ENCODE data around the gene SLC26A8. TPM values are rescaled to one million over a fixed set of nuclear protein-coding genes. Genes with fewer than 3 reads are reported as not detected.

SLC26A8 gene
- total RNA-seq, 1 donor from 2014 or later, result not detected

DNA sequence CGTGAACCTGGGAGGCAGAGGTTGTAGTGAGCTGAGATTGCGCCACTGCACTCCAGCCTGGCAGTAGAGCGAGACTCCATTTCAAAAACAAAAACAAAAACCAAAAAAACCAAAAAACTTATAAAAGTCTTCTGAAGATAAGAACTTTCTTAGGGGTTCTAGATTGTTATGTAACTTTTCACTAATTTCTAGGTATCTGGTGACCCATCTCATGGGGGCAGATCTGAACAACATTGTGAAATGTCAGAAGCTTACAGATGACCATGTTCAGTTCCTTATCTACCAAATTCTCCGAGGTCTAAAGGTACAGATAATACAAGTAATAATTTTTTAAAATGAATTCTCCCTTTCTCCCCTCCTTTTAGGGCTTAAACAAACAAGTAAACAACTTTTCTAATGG, 48.2 kb upstream of the SLC26A8 start:
- H3K4me3 ChIP-seq (ENCODE audit: insufficient read depth, low read depth, low read length), result no peak overlapping the region
- no peak for TF ChIP-seq EZH2 (IDR thresholded peaks at IDR 0.05; ENCODE audit: insufficient read depth, low read length)
- TF ChIP-seq, protein P1, sequence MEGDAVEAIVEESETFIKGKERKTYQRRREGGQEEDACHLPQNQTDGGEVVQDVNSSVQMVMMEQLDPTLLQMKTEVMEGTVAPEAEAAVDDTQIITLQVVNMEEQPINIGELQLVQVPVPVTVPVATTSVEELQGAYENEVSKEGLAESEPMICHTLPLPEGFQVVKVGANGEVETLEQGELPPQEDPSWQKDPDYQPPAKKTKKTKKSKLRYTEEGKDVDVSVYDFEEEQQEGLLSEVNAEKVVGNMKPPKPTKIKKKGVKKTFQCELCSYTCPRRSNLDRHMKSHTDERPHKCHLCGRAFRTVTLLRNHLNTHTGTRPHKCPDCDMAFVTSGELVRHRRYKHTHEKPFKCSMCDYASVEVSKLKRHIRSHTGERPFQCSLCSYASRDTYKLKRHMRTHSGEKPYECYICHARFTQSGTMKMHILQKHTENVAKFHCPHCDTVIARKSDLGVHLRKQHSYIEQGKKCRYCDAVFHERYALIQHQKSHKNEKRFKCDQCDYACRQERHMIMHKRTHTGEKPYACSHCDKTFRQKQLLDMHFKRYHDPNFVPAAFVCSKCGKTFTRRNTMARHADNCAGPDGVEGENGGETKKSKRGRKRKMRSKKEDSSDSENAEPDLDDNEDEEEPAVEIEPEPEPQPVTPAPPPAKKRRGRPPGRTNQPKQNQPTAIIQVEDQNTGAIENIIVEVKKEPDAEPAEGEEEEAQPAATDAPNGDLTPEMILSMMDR (IDR thresholded peaks at IDR 0.05; ENCODE audit: insufficient read depth, low read depth, low read length), result no peak
- no peak overlapping the region for H3K4me2 ChIP-seq (ENCODE audit: low read length)
- Mint-ChIP-seq H3K9me3 (ENCODE audit: unreplicated experiment) (no peaks in the 10 kb centered on the region), H3K27ac (ENCODE audit: unreplicated experiment) (no peak overlapping the region), H3K4me3 (ENCODE audit: unreplicated experiment) (no peak overlapping the region), H3K4me1 (ENCODE audit: low read depth, unreplicated experiment) (peaks cover 3% of the 10 kb centered on the region), H3K36me3 (ENCODE audit: low read depth, unreplicated experiment) (peaks cover 8% of the 10 kb centered on the region), H3K27me3 (ENCODE audit: low read depth, unreplicated experiment) (no peaks in the 10 kb centered on the region)
- H3K4me1 ChIP-seq (ENCODE audit: insufficient read depth, low read length), result no peaks in the 10 kb centered on the region
- H3K36me3 ChIP-seq (ENCODE audit: insufficient read depth, low read length), result peaks cover 5% of the 10 kb centered on the region
- DNase-seq (ENCODE audit: low read depth) (no peak), FAIRE-seq (no peak)
- H3K9me3 ChIP-seq (ENCODE audit: insufficient read depth, low read depth, low read length), result no peaks in the 10 kb centered on the region
- no peak overlapping the region for H3K9ac ChIP-seq (ENCODE audit: low read length)
- peaks cover 43% of the 10 kb centered on the region for H3K79me2 ChIP-seq (ENCODE audit: insufficient read depth, low read length)
- no peaks in the 10 kb centered on the region for H3K27me3 ChIP-seq (ENCODE audit: insufficient read depth, low read length)
- H2AFZ ChIP-seq (ENCODE audit: low read depth, low read length), result no peak overlapping the region
- peaks cover 57% of the 10 kb centered on the region for H4K20me1 ChIP-seq (ENCODE audit: insufficient read depth, low read length)
- no peak overlapping the region for H3K27ac ChIP-seq (ENCODE audit: low read depth, low read length)

DNA sequence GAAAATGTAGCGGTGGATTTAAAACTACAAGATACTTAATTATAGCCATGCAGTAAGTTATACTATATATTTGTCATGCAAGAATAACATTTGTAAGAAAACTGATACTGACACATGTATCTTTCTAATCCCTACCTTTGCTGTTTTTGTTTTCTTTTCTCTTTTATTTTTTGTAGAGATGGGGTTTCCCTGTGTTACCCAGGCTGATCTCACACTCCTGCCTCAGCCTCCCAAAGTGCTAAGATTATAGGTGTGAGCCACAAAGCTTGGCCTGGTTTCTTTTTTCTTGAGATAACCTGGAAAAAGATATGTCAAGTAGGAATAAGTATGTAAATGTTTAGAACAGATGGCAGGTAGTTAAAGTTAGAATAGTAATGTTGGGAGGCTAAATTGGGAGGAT, 47.3 kb upstream of the SLC26A8 start:
- FAIRE-seq (no peak), DNase-seq (ENCODE audit: low read depth) (no peak)
- H3K4me3 Mint-ChIP-seq (ENCODE audit: unreplicated experiment), result no peak overlapping the region
- H3K4me2 ChIP-seq (ENCODE audit: low read length), result no peak overlapping the region
- peaks cover 8% of the 10 kb centered on the region for H3K4me1 Mint-ChIP-seq (ENCODE audit: low read depth, unreplicated experiment)
- H3K27ac Mint-ChIP-seq (ENCODE audit: unreplicated experiment), result no peak overlapping the region
- H3K4me1 ChIP-seq (ENCODE audit: insufficient read depth, low read length), result no peaks in the 10 kb centered on the region
- no peak overlapping the region for H3K27ac ChIP-seq (ENCODE audit: low read depth, low read length)
- peaks cover 53% of the 10 kb centered on the region for H3K79me2 ChIP-seq (ENCODE audit: insufficient read depth, low read length)
- H3K9me3 Mint-ChIP-seq (ENCODE audit: unreplicated experiment), result no peaks in the 10 kb centered on the region
- H3K27me3 Mint-ChIP-seq (ENCODE audit: low read depth, unreplicated experiment), result no peaks in the 10 kb centered on the region
- H3K36me3 Mint-ChIP-seq (ENCODE audit: low read depth, unreplicated experiment), result peaks cover 8% of the 10 kb centered on the region
- H4K20me1 ChIP-seq (ENCODE audit: insufficient read depth, low read length), result peaks cover 62% of the 10 kb centered on the region
- H3K9me3 ChIP-seq (ENCODE audit: insufficient read depth, low read depth, low read length), result no peaks in the 10 kb centered on the region
- H3K4me3 ChIP-seq (ENCODE audit: insufficient read depth, low read depth, low read length), result no peak overlapping the region
- no peak overlapping the region for H2AFZ ChIP-seq (ENCODE audit: low read depth, low read length)
- no peak overlapping the region for H3K9ac ChIP-seq (ENCODE audit: low read length)
- no peaks in the 10 kb centered on the region for H3K27me3 ChIP-seq (ENCODE audit: insufficient read depth, low read length)
- peaks cover 3% of the 10 kb centered on the region for H3K36me3 ChIP-seq (ENCODE audit: insufficient read depth, low read length)
- TF ChIP-seq EZH2 (IDR thresholded peaks at IDR 0.05; ENCODE audit: insufficient read depth, low read length), result no peak

DNA sequence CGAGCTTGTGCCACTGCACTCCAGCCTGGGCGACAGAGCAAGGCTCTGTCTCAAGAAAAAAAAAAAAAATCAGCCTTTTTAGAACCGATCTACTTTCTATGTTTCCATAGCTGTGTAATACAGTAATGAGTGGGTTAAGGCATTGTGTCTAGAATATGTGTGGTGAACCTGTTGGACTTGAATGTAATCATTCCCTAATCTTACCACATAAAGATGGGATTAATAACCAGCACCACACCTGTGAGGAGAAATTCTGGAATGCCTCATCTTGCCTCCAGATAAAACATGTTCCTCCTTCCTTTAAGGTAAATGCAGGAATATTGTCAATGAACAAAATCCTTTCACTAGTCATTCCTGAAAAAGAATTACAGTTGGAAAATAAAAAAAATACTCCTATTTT, 46.8 kb upstream of the SLC26A8 start:
- FAIRE-seq, result no peak
- H3K79me2 ChIP-seq (ENCODE audit: insufficient read depth, low read length), result peaks cover 57% of the 10 kb centered on the region

More for the DNA sequence above, 46.8 kb upstream of the SLC26A8 start:
- Histone ChIP-seq H3K27ac (ENCODE audit: low read depth, low read length) (no peak overlapping the region), H3K4me1 (ENCODE audit: insufficient read depth, low read length) (no peaks in the 10 kb centered on the region), H3K27me3 (ENCODE audit: insufficient read depth, low read length) (no peaks in the 10 kb centered on the region), H4K20me1 (ENCODE audit: insufficient read depth, low read length) (peaks cover 66% of the 10 kb centered on the region), H2AFZ (ENCODE audit: low read depth, low read length) (no peak overlapping the region), H3K9ac (ENCODE audit: low read length) (no peak overlapping the region), H3K4me3 (ENCODE audit: insufficient read depth, low read depth, low read length) (no peak overlapping the region), H3K36me3 (ENCODE audit: insufficient read depth, low read length) (no peaks in the 10 kb centered on the region), H3K9me3 (ENCODE audit: insufficient read depth, low read depth, low read length) (no peaks in the 10 kb centered on the region), H3K4me2 (ENCODE audit: low read length) (no peak overlapping the region)
- Mint-ChIP-seq H3K9me3 (ENCODE audit: unreplicated experiment) (no peaks in the 10 kb centered on the region), H3K36me3 (ENCODE audit: low read depth, unreplicated experiment) (peaks cover 8% of the 10 kb centered on the region), H3K27ac (ENCODE audit: unreplicated experiment) (no peak overlapping the region), H3K4me1 (ENCODE audit: low read depth, unreplicated experiment) (peaks cover 12% of the 10 kb centered on the region), H3K27me3 (ENCODE audit: low read depth, unreplicated experiment) (no peaks in the 10 kb centered on the region), H3K4me3 (ENCODE audit: unreplicated experiment) (no peak overlapping the region)
- TF ChIP-seq, protein P1 (IDR thresholded peaks at IDR 0.05; ENCODE audit: insufficient read depth, low read depth, low read length), result no peak
- no peak for TF ChIP-seq EZH2 (IDR thresholded peaks at IDR 0.05; ENCODE audit: insufficient read depth, low read length)
- no peak for DNase-seq (ENCODE audit: low read depth)
